ENCODE results near the gene RCOR2. TPM values are rescaled to one million over a fixed set of nuclear protein-coding genes. Genes with fewer than 3 reads are reported as not detected.

The RCOR2 gene
- total and polyA plus RNA-seq, 2 of the 4 experiments (the other 2 are of a cell fraction), result 0.90 to 2.0 TPM

DNA sequence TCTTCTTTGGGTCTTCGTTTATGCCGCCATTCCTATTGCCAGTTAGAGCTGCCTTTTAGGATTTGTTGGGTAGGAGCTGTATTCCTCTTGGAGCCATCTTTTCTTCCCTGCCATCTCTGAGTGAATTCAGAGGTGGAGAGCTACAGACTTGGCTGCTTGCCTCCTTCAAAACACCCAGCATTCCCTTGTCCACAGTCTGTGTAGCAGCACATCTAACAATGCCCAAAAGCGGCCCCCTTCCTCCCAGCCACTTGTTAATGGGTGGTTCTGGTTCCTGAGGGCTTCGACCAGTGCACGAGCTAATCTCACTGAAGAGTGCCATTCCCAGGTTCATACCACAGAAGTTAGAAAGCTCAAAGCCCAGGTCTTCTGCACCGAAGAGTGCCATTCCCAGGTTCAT, 40.3 kb downstream of the RCOR2 start:
- Histone ChIP-seq H2AK5ac (ENCODE audit: low read depth, low read length) (no peak overlapping the region), H3K14ac (replicated peaks; ENCODE audit: low read depth, low read length) (no peak overlapping the region), H3K4me1 (ENCODE audit: control insufficient read depth, insufficient read depth, low read length) (peaks cover 23% of the 10 kb centered on the region), H3K23ac (ENCODE audit: low read depth, low read length) (no peak overlapping the region), H2BK20ac (ENCODE audit: low read depth, low read length) (no peak overlapping the region), H3K56ac (ENCODE audit: extremely low read depth, insufficient read depth, low read length) (no peak overlapping the region), H3K4ac (ENCODE audit: low read depth, low read length) (no peak overlapping the region), H3K4me2 (ENCODE audit: low read depth, low read length) (no peak overlapping the region), H3K4me3 (ENCODE audit: insufficient read depth, low read depth, low read length) (no peak overlapping the region), H3K79me1 (ENCODE audit: low read depth in 1 of 2, low read length in 2 of 2) (peaks cover 58 to 91% of the 10 kb centered on the region in 2 experiments), H3K9me3 (ENCODE audit: control insufficient read depth, insufficient read depth, low read length) (no peaks in the 10 kb centered on the region), H2BK5ac (ENCODE audit: low read depth, low read length, poor library complexity, severe bottlenecking) (no peak overlapping the region), H3K36me3 (ENCODE audit: control insufficient read depth, insufficient read depth, low read length) (peaks cover 4% of the 10 kb centered on the region; the same call in 1 of the 2 replicates), H4K8ac (ENCODE audit: low read depth in 2 of 2, low read length in 2 of 2) (no peak overlapping the region), H2BK15ac (ENCODE audit: low read depth, low read length) (no peak overlapping the region), H3K18ac (ENCODE audit: low read depth, low read length) (no peak overlapping the region), H3K27ac (ENCODE audit: insufficient read depth, low read length) (no peak overlapping the region), H2AK9ac (replicated peaks; ENCODE audit: low read depth, low read length, poor library complexity) (no peak overlapping the region), H2BK120ac (ENCODE audit: low read depth, low read length) (no peak overlapping the region), H4K5ac (ENCODE audit: low read depth, low read length) (no peak overlapping the region), H4K20me1 (ENCODE audit: insufficient read depth, low read length) (peaks cover 91% of the 10 kb centered on the region), H4K91ac (ENCODE audit: insufficient read depth, low read depth, low read length) (no peak overlapping the region), H3K9ac (ENCODE audit: low read depth, low read length) (no peak overlapping the region), H3K9me1 (ENCODE audit: insufficient read depth, low read length) (peaks cover 46% of the 10 kb centered on the region), H3K27me3 (ENCODE audit: control insufficient read depth, insufficient read depth, low read length) (no peaks in the 10 kb centered on the region), H2AFZ (replicated peaks; ENCODE audit: low read length, poor library complexity) (no peak overlapping the region)
- intact Hi-C loops (cut with micrococcal nuclease) (no loop called here), dilution Hi-C loops (cut with HindIII; ENCODE audit: low sequenced_read_pairs, unreplicated experiment) (no loop called here), in situ Hi-C loops (cut with MboI; ENCODE audit: low sequenced_read_pairs) (no loop called here)
- CTCF ChIA-PET, result no interaction called here
- TF ChIP-seq CHD1 (IDR thresholded peaks at IDR 0.05; ENCODE audit: low read depth, low read length) (no peak), FOS (IDR thresholded peaks at IDR 0.05; ENCODE audit: low read depth, low read length) (no peak), CEBPB (IDR thresholded peaks at IDR 0.05; ENCODE audit: low read depth, low read length) (no peak), MXI1 (IDR thresholded peaks at IDR 0.05; ENCODE audit: borderline replicate concordance, low read depth, low read length) (no peak), NFE2L2 (IDR thresholded peaks at IDR 0.05; ENCODE audit: low read depth, low read length) (no peak), RAD21 (IDR thresholded peaks at IDR 0.05; ENCODE audit: low read length) (no peak), SMC3 (IDR thresholded peaks at IDR 0.05; ENCODE audit: low read depth, low read length) (no peak), BHLHE40 (IDR thresholded peaks at IDR 0.05; ENCODE audit: low read depth, low read length) (no peak), RFX5 (IDR thresholded peaks at IDR 0.05; ENCODE audit: low read depth, low read length) (no peak), MAZ (IDR thresholded peaks at IDR 0.05; ENCODE audit: borderline replicate concordance, low read depth, low read length) (no peak), RCOR1 (IDR thresholded peaks at IDR 0.05; ENCODE audit: insufficient replicate concordance, low read length) (no peak)
- TF ChIP-seq, protein P1, sequence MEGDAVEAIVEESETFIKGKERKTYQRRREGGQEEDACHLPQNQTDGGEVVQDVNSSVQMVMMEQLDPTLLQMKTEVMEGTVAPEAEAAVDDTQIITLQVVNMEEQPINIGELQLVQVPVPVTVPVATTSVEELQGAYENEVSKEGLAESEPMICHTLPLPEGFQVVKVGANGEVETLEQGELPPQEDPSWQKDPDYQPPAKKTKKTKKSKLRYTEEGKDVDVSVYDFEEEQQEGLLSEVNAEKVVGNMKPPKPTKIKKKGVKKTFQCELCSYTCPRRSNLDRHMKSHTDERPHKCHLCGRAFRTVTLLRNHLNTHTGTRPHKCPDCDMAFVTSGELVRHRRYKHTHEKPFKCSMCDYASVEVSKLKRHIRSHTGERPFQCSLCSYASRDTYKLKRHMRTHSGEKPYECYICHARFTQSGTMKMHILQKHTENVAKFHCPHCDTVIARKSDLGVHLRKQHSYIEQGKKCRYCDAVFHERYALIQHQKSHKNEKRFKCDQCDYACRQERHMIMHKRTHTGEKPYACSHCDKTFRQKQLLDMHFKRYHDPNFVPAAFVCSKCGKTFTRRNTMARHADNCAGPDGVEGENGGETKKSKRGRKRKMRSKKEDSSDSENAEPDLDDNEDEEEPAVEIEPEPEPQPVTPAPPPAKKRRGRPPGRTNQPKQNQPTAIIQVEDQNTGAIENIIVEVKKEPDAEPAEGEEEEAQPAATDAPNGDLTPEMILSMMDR (conservative IDR thresholded peaks at IDR 0.05; ENCODE audit: low read depth, low read length), result no peak
- TF ChIP-seq, protein P2, sequence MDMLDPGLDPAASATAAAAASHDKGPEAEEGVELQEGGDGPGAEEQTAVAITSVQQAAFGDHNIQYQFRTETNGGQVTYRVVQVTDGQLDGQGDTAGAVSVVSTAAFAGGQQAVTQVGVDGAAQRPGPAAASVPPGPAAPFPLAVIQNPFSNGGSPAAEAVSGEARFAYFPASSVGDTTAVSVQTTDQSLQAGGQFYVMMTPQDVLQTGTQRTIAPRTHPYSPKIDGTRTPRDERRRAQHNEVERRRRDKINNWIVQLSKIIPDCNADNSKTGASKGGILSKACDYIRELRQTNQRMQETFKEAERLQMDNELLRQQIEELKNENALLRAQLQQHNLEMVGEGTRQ (IDR thresholded peaks at IDR 0.05; ENCODE audit: low read depth, low read length), result no peak
- TF ChIP-seq, protein P3, sequence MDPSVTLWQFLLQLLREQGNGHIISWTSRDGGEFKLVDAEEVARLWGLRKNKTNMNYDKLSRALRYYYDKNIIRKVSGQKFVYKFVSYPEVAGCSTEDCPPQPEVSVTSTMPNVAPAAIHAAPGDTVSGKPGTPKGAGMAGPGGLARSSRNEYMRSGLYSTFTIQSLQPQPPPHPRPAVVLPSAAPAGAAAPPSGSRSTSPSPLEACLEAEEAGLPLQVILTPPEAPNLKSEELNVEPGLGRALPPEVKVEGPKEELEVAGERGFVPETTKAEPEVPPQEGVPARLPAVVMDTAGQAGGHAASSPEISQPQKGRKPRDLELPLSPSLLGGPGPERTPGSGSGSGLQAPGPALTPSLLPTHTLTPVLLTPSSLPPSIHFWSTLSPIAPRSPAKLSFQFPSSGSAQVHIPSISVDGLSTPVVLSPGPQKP (IDR thresholded peaks at IDR 0.05; ENCODE audit: borderline replicate concordance, low read depth, low read length), result no peak
- no TSS peak for BruUV-seq (replicated peaks)
- POLR2A ChIA-PET (ENCODE audit: unreplicated experiment), result no interaction called here
- WGBS, 2 experiments (ENCODE audit: extremely low coverage in 2 of 2, insufficient read length in 1 of 2), result 100% methylated on average over 3 of the region's 6 CpGs; no CpG with 5 or more reads in 1 of the 2 experiments
- DNase-seq (no peak), ATAC-seq (ENCODE audit: low read depth) (no peak)
